ENCODE measurements around the gene WDFY2.

DNA sequence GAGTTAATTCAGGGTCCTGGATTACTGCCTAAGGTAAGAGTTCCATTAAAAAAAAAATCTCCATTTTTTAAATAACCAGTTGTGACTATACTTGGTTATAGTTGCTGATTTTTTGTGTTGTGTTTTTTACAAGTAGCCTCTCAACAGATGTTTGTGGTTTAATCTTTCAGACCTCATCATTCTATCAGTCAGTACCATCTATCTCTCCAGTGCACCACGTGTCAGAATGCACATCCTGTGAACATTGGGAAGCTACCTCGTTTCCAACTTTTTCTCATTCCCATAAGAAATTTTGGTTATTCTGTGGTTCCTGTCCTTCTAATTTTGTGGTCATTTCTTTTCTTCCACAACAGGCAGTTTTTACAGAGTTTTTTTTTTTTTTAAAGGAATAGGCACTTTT, 39.2 kb downstream of the WDFY2 start:
- TF ChIP-seq, protein P1, sequence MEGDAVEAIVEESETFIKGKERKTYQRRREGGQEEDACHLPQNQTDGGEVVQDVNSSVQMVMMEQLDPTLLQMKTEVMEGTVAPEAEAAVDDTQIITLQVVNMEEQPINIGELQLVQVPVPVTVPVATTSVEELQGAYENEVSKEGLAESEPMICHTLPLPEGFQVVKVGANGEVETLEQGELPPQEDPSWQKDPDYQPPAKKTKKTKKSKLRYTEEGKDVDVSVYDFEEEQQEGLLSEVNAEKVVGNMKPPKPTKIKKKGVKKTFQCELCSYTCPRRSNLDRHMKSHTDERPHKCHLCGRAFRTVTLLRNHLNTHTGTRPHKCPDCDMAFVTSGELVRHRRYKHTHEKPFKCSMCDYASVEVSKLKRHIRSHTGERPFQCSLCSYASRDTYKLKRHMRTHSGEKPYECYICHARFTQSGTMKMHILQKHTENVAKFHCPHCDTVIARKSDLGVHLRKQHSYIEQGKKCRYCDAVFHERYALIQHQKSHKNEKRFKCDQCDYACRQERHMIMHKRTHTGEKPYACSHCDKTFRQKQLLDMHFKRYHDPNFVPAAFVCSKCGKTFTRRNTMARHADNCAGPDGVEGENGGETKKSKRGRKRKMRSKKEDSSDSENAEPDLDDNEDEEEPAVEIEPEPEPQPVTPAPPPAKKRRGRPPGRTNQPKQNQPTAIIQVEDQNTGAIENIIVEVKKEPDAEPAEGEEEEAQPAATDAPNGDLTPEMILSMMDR (IDR thresholded peaks at IDR 0.05), result no peak
- TF ChIP-seq EP300 (IDR thresholded peaks at IDR 0.05) (no peak), POLR2A (IDR thresholded peaks at IDR 0.05) (no peak), POLR2AphosphoS5 (IDR thresholded peaks at IDR 0.05) (no peak)

Measured in upper lobe of left lung (tissue), 4 donors.